ENCODE data around the gene CTSS.

DNA sequence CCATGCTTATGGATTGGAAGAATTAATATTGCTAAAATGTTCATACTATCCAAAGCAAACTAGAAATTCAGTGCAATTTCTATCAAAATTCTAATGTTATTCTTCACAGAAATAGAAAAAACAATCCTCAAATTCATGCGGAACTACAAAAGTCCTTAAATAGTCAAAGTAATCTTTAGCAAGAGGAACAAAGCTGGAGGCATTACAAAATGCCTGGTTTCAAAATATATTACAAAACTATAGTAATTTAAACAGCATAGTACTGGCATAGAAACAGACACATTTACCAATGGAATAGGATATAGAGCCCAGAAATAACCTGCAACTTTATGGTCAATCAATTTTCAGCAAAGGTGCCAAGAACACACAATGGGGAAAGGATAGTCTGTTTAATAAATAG lies 3.8 kb downstream of the CTSS start:
- TF ChIP-seq POLR2AphosphoS5 (IDR thresholded peaks at IDR 0.05; ENCODE audit: low read depth): no peak
- no peak for TF ChIP-seq EZH2 (IDR thresholded peaks at IDR 0.05; ENCODE audit: low read depth, unreplicated experiment)
- no peak for TF ChIP-seq CTCF (conservative IDR thresholded peaks at IDR 0.05; ENCODE audit: low read depth in 2 of 2)
- TF ChIP-seq JUNB (IDR thresholded peaks at IDR 0.05; ENCODE audit: unreplicated experiment): no peak
- no peak for TF ChIP-seq CREB1 (CRISPR knock-in tag; IDR thresholded peaks at IDR 0.05; ENCODE audit: low read depth)
- TF ChIP-seq REST (IDR thresholded peaks at IDR 0.05; ENCODE audit: unreplicated experiment): no peak
- TF ChIP-seq ZNF114 (CRISPR knock-in tag; IDR thresholded peaks at IDR 0.05): no peak
- TF ChIP-seq, protein P1, sequence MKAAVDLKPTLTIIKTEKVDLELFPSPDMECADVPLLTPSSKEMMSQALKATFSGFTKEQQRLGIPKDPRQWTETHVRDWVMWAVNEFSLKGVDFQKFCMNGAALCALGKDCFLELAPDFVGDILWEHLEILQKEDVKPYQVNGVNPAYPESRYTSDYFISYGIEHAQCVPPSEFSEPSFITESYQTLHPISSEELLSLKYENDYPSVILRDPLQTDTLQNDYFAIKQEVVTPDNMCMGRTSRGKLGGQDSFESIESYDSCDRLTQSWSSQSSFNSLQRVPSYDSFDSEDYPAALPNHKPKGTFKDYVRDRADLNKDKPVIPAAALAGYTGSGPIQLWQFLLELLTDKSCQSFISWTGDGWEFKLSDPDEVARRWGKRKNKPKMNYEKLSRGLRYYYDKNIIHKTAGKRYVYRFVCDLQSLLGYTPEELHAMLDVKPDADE (IDR thresholded peaks at IDR 0.05): no peak

All from GM23338 (cell line).